ENCODE data around the gene DMD. TPM values are rescaled to one million over a fixed set of nuclear protein-coding genes. Genes with fewer than 3 reads are reported as not detected.

DMD gene
- total and polyA plus RNA-seq, 4 donors: 3.9 to 73.8 (median 11.2) TPM

DNA sequence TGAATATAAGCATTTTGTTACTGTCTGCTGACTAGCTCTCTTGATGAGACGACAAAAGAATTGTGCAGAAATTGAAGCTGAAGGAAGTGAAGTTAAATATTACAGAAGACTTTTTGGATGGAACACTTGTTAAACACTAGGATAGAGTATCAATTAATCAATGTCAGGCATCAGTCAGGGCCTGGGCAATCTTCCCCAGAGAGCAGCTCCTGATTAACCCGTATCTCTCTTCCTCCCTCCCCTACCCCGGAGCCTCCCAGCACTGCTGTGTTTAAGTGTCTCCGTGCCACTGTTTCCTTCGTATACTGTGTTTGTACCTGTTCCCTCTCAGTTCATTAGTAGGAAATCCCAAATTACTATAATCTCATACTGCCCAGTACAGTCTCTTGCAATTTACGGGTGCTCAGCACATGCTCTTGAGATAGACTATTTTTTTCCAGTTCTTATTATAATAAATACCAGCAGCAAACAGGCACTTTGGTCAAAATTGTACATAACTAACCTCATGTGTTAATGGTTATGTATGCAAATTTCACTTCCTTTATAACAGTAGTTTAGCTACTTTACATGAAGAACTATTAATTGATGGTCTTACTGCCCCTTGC lies 1373.8 kb downstream of the DMD start:
- Histone ChIP-seq H3K4me1 (ENCODE audit: control insufficient read depth in 5 of 5, insufficient read depth in 5 of 5, low read length in 5 of 5) (no peaks in the 10 kb centered on the region), H3K27ac (ENCODE audit: low read depth in 1 of 2, low read length in 1 of 2) (no peak overlapping the region), H3K4me3 (no peak overlapping the region), H3K9me3 (ENCODE audit: control insufficient read depth in 4 of 4, insufficient read depth in 3 of 4, low read length in 3 of 4) (no peaks in the 10 kb centered on the region), H3K27me3 (ENCODE audit: control insufficient read depth in 3 of 3, insufficient read depth in 3 of 3, low read length in 2 of 3) (peaks cover 0 to 4% (median 2%) of the 10 kb centered on the region in 3 donors), H3K9ac (ENCODE audit: insufficient read depth in 1 of 2, low read length in 2 of 2) (no peak overlapping the region), H3K36me3 (ENCODE audit: control insufficient read depth in 4 of 4, insufficient read depth in 4 of 4, low read length in 4 of 4) (no peaks in the 10 kb centered on the region)
- DNase-seq (no peak), ATAC-seq (ENCODE audit: insufficient read depth, low FRiP score) (no peak)
- TF ChIP-seq, protein P1, sequence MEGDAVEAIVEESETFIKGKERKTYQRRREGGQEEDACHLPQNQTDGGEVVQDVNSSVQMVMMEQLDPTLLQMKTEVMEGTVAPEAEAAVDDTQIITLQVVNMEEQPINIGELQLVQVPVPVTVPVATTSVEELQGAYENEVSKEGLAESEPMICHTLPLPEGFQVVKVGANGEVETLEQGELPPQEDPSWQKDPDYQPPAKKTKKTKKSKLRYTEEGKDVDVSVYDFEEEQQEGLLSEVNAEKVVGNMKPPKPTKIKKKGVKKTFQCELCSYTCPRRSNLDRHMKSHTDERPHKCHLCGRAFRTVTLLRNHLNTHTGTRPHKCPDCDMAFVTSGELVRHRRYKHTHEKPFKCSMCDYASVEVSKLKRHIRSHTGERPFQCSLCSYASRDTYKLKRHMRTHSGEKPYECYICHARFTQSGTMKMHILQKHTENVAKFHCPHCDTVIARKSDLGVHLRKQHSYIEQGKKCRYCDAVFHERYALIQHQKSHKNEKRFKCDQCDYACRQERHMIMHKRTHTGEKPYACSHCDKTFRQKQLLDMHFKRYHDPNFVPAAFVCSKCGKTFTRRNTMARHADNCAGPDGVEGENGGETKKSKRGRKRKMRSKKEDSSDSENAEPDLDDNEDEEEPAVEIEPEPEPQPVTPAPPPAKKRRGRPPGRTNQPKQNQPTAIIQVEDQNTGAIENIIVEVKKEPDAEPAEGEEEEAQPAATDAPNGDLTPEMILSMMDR (IDR thresholded peaks at IDR 0.05; ENCODE audit: control extremely low read depth, extremely low read depth): no peak
- WGBS, 2 donors: 64 to 80% methylated on average over 6 of the region's 6 CpGs

DNA sequence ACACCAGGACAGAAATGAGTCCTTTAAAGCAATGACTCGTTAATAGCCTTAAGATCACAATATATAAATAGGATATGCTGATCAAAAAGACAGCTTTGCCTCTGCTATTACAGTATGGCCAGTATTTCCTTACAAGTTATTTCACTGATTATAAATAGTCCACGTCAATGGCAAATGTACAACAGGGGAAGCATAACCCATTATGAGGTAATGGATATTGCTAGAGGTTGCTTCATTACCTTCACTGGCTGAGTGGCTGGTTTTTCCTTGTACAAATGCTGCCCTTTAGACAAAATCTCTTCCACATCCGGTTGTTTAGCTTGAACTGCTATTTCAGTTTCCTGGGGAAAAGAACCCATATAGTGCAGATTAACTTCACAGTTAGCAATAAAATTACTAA lies 1374.9 kb downstream of the DMD start:
- H3K9ac ChIP-seq (ENCODE audit: insufficient read depth in 1 of 2, low read length in 2 of 2): no peak overlapping the region
- no peak overlapping the region for H3K27ac ChIP-seq (ENCODE audit: low read depth in 1 of 2, low read length in 1 of 2)
- no peaks in the 10 kb centered on the region for H3K36me3 ChIP-seq (ENCODE audit: control insufficient read depth in 4 of 4, insufficient read depth in 4 of 4, low read length in 4 of 4)
- H3K27me3 ChIP-seq (ENCODE audit: control insufficient read depth in 3 of 3, insufficient read depth in 3 of 3, low read length in 2 of 3): peaks cover 0 to 4% (median 2%) of the 10 kb centered on the region in 3 donors
- 56 to 66% methylated on average over 3 of the region's 3 CpGs for whole genome bisulfite sequencing, 2 donors
- H3K4me1 ChIP-seq (ENCODE audit: control insufficient read depth in 5 of 5, insufficient read depth in 5 of 5, low read length in 5 of 5): no peaks in the 10 kb centered on the region
- DNase-seq: no peak
- no peaks in the 10 kb centered on the region for H3K9me3 ChIP-seq (ENCODE audit: control insufficient read depth in 4 of 4, insufficient read depth in 3 of 4, low read length in 3 of 4)
- TF ChIP-seq, protein P1 (IDR thresholded peaks at IDR 0.05; ENCODE audit: control extremely low read depth, extremely low read depth): no peak
- H3K4me3 ChIP-seq: no peak overlapping the region
- ATAC-seq (ENCODE audit: insufficient read depth, low FRiP score): no peak

DNA sequence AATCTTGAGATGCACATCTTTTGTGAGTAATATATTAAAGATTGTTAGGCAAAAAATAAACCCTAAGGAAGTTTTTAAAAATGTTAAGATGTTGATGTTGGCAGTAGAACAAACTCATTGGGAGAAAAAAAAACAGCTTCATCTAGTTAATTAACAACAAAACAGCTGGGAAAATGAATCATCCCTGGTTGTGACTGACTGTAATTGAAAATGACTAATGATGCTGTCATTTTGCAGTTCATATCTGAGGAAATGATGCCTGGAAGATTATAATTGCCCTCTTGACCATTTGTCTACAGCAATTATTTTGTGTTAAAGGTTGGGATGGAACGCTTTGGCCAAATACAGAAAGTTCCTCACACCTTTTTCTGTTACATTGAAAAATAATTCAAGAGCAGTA lies 1379.1 kb downstream of the DMD start:
- TF ChIP-seq, protein P1 (IDR thresholded peaks at IDR 0.05; ENCODE audit: control extremely low read depth, extremely low read depth): no peak
- Histone ChIP-seq H3K9me3 (ENCODE audit: control insufficient read depth in 4 of 4, insufficient read depth in 3 of 4, low read length in 3 of 4) (no peaks in the 10 kb centered on the region), H3K27ac (ENCODE audit: low read depth in 1 of 2, low read length in 1 of 2) (no peak overlapping the region), H3K4me1 (ENCODE audit: control insufficient read depth in 5 of 5, insufficient read depth in 5 of 5, low read length in 5 of 5) (no peaks in the 10 kb centered on the region), H3K9ac (ENCODE audit: insufficient read depth in 1 of 2, low read length in 2 of 2) (no peak overlapping the region), H3K36me3 (ENCODE audit: control insufficient read depth in 4 of 4, insufficient read depth in 4 of 4, low read length in 4 of 4) (no peaks in the 10 kb centered on the region), H3K27me3 (ENCODE audit: control insufficient read depth in 3 of 3, insufficient read depth in 3 of 3, low read length in 2 of 3) (peaks cover 0 to 4% (median 2%) of the 10 kb centered on the region in 3 donors), H3K4me3 (no peak overlapping the region)
- WGBS, 2 donors: 65 to 70% methylated on average over 1 of the region's 1 CpG
- DNase-seq: no peak
- no peak for ATAC-seq (ENCODE audit: insufficient read depth, low FRiP score)

Measured in lung (tissue), 12 donors.